Stimulated activated CD4-positive, alpha-beta T cell treated with anti-CD3 and anti-CD28 coated beads, Interleukin-2, amount 100 ng/mL, for 4 hours (primary cell): ENCODE results near the gene THG1L.
A peak's percentile ranks its signal among the peaks of the same experiment; 100 is the strongest.
"Not testable (repeated sequence)": the region's sequence is repeated elsewhere in the genome, so short reads cannot be mapped to it uniquely, and the experiment has no call there.

Experiments
- DNase-seq: peaks from one replicate; pipeline ENCODE4 v3.0.0-alpha.2; 2020; ENCODE audit warnings: low read depth

Gene THG1L

DNA sequence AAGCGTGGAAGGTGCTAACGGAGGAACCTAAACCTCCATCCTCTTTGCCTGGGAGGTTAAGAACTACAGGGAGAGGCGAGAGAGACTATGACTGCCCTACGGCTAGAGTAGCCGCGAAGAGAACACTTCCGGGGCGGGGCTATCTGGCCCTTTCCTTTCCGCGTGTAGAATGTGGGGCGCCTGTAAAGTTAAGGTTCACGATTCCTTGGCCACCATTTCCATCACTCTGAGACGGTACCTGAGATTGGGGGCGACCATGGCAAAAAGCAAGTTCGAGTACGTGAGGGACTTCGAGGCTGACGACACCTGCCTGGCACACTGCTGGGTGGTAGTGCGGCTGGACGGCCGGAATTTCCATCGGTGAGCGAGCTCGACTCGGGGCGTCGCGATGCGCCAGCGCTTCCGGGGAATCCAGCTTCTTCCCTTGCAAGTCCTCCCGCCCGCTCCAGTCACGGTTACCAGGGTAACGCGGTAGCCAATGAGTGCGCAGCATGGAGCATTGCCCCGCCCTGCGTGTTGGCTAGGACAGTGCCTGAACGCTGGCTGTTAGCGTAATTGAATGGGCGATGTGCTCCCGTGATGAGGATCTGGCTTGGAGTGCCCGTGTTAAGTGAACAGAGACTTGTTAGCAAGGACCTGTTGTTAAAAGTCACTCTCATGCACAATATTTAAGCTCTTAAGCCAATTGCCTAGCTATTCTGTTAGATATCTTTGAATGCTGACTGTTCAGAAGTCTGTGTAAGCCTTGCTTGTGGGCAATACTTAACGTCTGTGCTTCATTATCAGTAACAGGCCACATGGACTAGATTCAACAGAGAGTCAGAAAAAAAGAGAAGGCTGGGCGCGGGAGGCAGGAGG is at the start of gene THG1L:
Gene THG1L (plus strand): TSS at position 149 of the 858 bp plus-strand sequence. CDS start 21 bp downstream, at position 170.
- DNase-seq = peak; percentile 97

DNA sequence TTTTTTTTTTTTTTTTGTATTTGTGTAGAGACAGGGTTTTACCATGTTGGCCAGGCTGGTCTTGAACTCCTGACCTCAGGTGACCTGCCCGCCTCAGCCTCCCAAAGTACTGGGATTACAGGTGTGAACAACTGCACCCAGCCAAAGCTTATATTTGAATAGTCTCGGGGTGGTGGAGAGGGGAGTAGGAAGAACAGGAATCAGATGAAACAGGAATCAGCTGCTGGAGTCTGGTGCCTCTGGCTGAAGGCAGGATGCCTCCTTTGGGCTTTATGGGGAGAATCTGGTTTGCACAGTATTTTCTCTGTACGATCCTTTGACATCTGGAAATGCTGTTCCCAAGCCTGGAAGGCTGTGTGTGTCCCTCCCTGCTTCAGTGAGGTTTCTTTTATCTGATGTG is 49.0 kb upstream of the THG1L start:
- DNase-seq = no peak

DNA sequence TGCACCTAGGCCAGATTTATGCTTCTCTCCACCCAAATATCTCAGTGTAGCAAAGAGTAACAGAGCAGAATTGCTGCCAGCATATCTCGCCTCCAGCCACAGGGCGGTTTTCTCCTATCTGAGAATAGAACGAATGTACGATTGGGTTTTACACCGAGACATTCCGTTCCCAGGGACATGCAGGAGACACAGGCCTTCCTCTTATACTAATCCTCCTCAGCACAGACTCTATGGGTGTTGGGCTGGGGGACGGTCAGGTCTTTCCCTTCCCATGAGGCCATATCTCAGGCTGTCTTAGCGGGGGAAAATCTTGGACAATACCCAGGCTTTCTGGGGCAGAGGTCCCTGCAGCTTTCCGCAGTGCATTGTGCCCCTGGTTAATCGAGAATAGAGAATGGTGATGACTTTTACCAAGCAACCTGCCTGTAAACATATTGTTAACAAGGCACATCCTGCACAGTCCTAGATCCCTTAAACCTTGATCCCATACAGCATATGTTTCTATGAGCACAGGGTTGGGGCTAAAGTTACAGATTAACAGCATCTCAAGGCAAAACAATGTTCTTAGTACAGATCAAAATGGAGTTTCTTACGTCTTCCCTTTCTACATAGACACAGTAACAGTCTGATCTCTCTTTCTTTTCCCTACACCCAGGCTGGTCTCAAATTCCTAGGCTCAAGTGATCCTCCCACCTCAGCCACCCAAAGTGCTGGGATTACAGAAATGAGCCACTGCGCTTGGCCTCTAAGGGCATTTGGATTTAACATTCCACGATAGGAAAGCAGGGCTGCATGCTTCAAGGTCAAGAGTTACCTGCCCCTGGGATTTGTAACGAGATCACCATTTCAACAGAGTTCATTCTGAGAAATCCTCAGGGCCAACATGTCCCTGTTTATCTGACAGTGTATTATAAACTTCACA is 44.7 kb upstream of the THG1L start:
- DNase-seq = not testable (repeated sequence)

DNA sequence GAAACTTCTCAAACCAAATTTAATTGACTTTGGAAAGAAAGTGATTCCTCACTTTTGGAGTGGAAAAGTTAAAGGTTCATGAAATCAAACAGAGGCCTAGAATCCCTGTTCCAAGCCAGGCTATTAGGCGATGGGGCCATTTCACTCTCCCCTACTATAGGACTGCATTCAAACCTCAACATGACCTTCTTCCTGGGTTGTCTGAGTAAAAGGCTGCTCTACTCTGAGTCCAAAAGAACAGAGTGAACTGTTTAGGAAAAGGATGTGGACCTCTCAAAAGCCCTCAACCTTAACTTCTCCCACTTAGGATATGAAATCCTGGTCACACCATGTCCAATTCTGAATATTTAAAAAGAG is 44.0 kb upstream of the THG1L start:
- no peak for DNase-seq

DNA sequence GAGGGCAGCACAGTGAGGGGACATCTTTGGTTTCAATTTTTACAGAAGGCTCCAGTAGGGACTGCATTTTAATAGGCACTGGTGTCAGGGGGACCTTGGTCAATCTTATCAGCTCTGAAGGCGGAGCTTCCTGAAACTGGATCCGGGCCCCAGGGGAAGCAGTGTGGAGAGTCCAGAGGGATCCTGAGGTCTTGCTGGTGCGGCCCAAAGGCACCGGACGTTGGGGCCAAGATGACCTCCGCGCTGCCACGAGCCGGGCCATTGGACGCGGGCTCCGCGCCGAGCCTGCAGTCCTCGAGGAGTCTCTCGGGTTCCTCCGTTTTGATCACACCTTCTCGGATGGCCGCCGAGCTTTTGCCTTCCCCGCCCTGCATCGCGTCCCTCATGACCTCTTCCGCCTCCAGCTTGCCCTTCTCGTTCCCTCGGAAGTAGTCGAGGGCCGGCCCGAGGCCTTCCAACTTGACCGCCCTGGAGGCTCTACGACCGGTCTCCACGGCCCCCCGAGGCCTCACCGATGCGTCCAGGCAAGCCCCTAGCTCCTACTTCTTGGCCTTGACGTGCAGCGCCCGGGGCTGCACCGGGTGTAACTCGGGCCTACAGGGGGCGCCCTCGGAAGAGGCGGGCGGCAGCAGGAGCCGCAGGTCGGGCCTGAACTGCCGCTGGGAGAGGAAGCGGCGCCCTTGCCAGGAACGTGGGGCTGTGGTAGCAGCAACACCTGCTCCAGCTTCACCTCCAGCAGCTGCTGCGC is 41.1 kb upstream of the THG1L start:
- no peak for DNase-seq

DNA sequence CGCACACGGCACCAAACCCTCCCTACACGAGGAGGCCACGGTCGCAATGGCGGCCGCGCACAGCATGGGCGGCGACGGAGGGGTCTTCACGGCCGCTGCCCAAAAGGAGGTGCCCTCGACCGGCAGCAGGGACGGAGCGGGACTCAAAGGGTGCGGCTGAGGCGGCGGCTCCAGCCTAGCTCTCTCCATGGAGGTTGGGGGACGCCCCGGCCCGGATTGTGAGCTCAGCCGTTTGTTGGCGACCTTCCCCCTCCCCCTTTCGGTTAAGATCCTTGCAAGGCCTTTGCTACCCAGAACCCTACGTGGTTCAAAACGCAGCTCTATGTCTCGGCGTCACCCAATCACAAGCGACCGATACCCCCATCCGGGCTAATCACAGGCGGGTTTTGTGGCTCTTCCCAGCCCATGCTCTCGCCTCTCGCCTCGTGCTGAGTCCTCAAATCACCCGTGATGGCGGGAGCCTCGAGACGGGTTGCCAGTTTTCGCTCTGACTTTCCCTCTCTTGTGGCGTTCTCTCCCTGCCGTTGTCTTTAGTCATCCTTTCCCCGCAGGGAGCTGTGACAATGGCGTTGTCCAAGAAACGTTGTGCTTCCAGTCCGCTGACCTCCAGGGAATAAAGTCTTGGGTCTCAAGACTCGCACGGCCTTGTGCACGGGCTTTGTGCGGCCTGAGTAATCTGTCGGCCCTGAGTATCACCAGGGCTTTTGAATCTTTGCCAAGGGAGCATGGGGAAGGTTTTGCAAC is 40.4 kb upstream of the THG1L start:
- no peak for DNase-seq

DNA sequence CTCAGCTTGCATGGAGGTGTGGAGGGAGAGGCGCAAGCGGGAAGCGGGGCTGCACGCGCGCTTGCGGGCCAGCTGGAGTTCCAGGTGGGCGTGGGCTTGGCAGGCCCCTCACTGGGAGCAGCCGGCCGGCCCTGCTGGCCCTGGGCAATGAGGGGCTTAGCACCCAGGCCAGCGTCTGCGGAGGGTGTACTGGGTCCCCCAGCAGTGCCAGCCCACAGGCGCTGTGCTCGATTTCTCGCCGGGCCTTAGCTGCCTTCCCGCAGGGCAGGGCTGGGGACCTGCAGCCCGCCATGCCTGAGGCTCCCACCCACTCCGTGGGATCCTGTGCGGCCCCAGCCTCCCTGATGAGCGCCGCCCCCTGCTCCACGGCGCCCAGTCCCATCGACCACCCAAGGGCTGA is 37.4 kb upstream of the THG1L start:
- DNase-seq = not testable (repeated sequence)

DNA sequence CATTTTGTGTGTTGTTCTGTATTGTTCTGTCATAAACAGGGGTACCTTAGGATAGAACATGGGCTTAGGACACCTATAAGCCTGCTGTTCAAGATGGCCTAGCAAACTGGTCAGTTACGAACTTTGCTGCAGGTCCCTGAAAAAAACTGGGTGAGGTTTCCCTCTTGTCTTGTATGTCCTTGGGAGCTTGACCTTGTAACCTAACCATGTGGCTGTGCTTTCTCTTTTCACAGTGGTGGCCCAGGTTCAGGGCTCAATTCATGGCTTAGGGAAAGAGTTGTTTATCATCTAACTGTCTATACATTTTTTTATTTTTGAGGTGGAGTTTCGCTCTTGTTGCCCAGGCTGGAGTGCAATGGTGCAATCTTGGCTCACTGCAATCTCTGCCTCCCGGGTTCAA is 35.1 kb upstream of the THG1L start:
- DNase-seq = not testable (repeated sequence)

DNA sequence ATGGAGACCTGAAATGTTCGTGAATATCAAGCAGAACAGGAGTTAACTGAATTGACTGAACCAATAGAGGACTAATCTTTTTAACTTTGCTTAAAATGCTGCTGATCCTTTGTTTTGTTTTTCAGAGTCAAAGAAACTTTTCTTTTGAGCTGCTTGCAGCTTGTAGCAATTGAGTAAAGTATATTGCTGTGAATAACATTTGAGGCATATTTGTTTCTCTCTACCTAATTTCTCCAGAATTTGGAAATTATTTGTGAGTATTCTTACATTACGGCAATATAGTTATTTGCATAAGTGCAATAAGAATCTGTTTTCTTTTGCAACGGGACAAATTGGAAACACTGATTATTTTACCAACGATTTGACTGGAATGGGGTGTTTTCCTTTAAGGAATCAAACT is 32.5 kb upstream of the THG1L start:
- not testable (repeated sequence) for DNase-seq

DNA sequence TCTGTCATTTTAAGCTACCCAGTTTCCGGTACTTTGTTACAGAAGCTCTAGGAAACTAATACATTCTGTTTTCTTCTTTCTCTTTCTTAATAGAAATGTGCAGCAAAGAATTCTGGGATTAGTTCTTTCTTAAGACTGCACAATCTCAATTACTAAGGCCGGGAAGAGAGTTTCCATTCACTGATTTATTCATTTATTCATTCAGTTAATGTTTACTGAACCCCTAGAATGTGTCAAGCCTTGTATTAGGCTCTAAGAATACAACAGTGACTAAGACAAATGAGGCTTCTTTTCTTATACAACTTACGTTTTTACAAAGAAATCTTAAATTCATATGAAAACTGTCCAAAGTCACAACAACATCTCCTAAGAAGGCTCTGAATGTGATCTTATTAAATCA is 27.5 kb upstream of the THG1L start:
- DNase-seq = no peak

DNA sequence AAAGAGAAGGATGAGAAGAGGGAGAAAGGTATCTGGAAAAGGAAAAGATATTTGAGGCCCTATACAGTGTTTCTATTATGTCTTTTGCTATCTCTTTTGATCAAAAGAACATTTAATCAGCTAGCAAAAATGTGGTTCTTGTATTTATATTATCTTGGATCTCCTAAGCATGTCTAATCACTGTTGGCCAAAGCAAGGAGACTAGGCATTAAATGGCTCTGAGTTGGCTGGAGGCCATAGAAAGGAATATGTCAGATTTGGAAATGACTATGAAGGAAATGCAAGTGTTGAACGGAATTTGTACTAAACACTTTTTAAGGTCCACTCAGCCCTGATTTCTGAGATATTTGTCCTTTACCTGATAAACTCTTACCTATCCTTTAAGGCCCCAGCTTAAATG is 22.4 kb upstream of the THG1L start:
- DNase-seq = no peak

DNA sequence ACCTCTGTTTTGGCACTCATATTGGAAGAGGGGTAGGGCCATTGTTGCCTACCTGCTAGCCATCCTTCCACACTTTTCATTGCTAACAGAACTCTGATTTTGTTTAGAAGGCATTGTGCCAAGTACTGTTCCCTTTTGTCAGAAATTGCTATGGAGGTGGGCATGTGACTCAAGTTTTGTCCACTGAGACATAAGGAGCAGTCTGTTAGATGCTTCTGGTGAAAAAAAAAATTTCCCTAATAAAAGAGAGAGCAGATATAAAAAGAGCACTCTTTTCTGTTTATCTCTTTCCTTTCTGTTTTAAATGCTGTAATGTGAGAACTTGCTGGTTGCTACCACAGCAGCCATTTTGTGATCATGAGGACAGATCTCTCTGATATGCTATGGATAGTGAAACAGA is 21.9 kb upstream of the THG1L start:
- DNase-seq = no peak

DNA sequence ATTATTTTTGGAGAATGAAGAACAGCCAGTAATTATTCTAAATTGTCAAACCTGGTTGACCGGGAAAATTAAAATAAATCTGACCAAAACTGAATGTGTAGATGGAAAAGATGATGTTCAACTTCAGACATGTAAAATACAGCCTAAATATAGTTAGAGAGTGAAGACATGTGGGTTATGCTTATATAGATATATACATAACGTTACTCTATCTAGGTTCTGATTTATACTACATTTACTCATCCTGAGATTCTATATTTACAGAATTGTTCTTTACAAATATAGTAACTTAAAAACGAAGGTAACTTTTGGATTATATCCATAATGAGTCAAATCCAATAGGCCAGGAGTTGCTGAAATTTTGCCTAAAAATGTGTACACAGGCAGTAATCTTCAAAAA is 20.8 kb upstream of the THG1L start:
- no peak for DNase-seq

DNA sequence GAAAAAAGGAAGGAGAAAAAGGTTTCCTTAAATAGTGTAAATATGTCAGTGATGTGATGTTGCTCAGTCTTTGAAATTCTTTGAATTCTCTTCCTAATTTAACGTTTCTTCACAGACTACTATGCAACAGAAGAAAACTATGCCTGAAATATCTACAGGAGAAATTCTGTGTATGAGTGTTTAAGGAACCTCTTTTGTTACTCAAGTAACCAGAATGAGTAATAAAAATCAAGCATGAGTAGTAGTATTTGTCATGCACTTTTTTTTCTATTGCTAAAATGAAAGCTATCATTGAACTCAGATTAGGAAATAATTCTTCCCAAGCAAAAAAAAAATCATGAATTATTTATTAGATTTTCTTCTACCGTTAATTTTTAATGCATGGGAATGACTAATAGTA is 20.3 kb upstream of the THG1L start:
- DNase-seq = no peak

DNA sequence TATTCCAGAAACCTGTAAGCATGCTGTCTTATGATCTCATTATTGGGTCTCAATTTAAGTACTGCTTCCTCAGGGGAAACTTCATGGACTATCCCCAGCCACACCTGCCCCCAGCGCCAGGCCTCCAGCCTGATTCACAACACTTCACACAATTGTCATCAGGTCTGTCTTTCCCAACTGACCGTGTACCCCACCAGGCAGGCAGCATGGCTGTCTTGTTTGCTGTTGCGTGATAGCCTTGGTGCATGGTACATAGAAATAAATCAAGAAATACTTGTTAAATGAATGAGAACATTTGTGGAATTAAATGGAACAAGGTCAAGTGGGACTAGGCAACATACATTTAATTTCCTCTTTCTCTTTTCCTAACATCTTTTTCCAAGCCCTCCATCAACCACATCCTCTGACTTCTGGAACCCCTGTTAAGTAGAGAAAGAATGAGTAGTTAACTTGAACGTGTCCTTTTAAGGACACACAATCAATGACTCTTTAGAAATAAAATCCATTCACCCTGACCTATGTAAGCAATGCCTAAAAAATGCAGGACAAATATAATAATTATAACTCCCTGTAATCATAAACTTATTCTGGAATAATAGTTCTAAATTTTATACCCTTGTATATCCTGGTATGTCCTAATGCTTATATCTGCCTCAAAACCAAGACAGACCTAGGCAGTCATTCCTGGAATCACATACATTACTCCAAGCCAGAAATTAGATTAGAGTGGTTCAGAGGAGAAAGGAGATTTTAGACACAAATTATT is 17.2 kb upstream of the THG1L start:
- DNase-seq = no peak

DNA sequence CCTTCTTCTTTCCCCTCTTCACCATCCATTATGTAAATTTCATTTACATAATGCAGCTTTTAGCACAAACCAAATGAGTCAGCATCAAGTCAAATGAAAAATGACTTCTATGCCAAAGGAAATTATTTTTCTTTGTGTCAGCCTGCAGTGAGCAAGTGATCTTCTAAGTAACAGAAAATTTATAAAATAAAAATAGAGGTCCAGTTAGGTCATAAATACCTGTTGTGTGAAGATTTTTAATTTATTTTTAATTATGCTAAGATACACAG is 16.7 kb upstream of the THG1L start:
- no peak for DNase-seq

DNA sequence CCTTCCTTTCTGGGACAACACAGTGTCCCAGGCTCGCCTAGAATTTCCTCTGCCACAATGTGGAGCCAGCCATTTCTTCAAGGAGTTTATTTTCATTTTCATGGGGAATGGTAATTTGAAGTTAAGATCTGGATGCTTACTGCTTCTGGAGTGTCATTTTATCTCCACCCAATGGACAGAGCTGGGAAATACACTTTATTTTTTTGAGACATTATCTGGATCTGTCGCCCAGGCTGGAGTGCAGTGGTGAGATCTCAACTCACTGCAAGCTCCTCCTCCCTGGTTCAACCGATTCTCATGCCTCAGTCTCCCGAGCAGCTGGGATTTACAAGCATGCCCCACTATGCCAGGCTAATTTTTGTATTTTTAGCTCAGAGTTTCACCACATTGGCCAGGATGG is 12.7 kb upstream of the THG1L start:
- no peak for DNase-seq

DNA sequence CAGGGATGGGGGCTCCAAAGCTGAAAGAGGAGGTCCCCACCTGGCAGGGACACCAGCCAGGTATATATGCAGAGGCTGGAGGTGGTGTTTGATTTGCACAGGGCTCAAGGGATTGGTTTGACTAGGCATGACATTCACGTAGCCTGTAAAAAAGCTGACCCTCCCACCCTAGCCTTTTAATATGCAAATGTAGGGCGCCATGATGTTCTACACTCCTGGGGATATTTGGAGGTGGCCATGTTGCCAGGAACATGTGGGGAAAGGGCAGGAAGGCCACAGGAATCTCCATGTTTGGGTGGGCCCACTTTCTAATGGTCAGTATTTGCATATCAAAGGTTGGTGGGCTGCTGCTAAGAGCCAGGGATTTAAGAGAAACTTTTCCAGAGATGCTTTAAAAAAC is 12.0 kb upstream of the THG1L start:
- no peak for DNase-seq

DNA sequence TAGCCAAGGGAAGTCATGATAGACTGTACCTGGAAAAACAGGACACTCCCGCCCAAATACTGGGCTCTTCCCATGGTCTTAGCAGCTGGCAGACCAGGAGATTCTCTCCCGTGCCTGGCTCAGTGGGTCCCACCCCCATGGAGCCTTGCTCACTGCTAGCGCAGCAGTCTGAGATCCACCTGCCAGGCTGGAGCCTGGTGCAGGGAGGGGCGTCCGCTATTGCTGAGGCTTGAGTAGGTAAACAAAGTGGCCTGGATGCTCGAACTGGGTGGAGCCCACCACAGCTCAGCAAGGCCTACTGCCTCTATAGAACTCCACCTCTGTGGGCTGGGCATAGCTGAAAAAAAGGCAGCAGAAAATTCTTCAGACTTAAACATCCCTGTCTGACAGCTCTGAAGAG is 10.1 kb upstream of the THG1L start:
- DNase-seq = no peak

DNA sequence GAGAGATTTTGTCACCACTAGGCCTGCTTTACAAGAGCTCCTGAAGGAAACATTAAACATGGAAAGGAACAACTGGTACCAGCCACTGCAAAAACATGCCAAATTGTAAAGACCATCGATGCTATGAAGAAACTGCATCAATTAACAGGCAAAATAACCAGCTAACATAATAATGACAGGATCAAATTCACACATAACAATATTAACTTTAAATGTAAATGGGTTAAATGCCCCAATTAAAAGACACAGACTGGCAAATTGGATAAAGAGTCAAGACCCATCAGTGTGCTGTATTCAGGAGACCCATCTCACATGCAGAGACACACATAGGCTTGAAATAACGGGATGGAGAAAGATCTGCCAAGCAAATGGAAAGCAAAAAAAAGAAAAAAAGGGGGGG is 8.3 kb upstream of the THG1L start:
- not testable (repeated sequence) for DNase-seq

DNA sequence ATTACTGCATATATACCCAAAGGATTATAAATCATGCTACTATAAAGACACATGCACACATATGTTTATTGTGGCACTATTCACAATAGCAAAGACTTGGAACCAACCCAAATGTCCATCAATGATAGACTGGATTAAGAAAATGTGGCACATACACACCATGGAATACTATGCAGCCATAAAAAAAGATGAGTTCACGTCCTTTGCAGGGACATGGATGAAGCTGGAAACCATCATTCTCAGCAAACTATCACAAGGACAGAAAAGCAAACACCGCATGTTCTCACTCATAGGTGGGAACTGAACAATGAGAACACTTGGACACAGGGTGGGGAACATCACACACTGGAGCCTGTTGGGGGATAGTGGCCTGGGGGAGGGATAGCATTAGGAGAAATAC is 4.6 kb upstream of the THG1L start:
- DNase-seq = not testable (repeated sequence)
